HG03045 (cell line): Measurements from ENCODE around the gene AFF3.

Source experiments
- ATAC-seq: cut with Tn5 transposase; IDR thresholded peaks from one replicate; pipeline ENCODE4 v1.9.1; 2021; ENCODE audit warnings: mild to moderate bottlenecking, moderate library complexity; ENCODE audit not compliant: unreplicated experiment

The AFF3 gene

DNA sequence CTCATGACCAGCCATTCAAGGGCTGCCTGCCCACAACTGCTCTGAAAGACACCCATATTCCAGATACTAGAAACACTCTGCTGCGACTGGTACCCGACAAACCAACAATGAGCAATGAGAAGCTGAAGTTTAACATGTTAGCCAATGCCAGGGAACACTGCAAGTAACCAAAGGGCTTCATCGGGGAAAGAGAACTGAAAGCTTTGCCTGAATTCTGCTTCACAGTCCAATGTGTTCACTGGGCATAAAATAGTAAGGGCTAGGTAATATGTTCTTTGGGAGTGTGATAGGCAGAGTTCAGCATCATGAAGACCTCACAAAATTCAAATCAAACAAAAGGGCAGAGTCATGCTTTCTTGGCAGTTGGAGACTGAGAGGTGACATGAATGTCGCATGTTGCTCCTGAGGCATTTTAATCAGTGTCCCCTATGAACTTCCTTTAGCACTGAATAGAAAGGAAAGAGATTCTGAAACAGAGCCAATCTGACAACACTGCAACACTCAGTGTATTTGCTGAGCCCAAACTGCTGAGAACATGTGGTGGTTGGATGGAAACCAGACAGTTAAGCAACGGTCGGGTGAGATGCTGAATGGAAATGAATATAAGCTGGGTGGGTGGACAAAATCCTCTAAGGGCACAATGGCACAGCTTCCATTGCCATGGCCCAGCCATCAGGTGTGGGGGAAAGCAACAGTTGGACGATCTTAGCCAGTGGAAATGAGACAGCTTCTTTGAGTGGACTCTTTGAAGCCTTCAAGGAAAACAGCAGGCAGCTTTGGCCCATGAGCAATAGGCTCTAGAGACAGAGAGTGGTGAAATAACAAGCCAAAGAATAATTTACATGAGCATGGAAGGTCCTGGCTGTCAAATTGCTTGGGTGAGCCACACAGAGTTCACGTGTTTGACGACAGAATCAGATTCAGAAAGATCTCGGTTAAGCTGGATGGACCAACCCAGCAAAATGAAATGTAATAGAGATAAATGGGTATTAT is 277.5 kb downstream of the AFF3 start:
- no peak for ATAC-seq

DNA sequence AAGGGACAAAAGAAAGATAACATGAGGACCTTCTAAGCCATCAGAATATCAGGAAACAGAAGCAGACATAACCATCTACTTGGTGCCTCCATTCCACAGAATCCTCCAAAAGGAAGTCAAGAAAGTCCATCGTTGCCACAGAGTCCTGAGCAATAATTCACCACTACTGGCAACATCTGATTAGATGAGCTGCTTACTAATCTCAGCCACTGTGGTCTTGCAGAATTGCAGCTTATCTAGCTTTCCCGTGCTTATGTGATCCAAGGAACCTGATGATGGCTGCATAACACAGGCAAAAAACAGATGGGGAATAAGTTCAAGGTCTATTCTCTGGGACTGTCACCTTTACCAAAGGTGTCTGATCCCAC is 278.5 kb downstream of the AFF3 start:
- no peak for ATAC-seq

DNA sequence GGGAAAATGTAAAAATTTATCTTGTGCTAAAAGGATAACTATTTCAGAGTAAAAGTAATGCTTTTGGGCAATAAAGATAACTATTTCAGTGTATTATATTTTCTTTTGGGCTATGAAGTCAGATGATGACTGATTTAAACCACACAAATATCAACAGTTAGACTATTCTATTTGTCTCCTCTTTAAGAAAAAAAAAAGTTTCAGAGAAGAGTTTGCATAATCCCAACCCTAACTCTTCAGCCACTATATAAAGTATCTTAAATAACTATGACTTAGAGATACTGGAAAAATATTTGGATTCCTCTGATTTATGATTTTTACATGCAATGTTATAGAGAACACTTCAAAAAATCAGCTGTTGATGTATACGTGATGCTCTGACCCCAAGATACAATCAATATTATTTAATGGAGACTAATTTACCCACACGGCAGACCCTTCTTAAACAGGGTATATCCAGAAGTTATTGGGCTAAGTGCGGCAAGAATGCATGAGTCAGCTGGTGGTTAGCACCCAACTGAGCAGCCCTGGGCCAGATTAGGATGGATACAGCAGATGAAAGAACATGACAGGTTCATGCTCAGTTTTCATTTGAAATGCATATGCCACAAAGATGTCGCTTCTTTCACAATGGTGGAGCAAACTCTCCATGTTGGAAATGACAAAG is 279.0 kb downstream of the AFF3 start:
- ATAC-seq: no peak

DNA sequence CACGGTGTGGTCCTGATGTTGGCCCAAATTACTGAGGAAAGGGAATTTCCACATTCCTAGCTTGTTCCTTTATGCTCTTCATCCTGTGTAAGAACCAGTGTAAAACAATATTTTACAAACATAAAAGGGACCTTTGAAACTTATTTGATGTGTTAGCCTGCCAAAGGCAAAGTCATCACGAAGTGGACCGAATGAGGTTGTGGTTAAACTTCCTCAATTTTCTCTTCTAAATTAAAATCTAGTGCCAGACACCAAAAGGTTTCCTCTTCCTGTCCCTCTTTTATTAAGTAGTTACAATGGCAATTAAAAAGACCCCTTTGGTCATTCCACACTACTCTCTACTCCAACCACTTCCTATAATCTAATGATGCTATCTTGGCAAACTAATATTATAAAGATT is 279.8 kb downstream of the AFF3 start:
- no peak for ATAC-seq

DNA sequence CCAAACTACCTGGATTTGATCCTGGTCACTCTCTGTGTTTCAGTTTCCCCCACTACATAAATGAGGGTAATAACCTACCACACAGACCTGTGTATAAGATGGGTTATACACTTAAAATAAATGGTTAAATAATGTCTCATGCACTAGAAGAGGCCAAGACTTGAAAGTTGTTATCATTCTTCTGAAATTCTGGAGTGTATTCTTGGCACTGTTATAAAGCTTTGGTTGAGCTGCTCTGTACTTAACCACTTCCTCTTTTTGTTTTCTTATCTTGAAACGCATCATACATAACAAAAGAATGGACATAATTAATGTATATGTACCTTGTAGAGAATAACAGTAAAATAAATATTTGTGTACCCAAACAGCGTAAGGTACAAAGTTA is 281.0 kb downstream of the AFF3 start:
- ATAC-seq: no peak

DNA sequence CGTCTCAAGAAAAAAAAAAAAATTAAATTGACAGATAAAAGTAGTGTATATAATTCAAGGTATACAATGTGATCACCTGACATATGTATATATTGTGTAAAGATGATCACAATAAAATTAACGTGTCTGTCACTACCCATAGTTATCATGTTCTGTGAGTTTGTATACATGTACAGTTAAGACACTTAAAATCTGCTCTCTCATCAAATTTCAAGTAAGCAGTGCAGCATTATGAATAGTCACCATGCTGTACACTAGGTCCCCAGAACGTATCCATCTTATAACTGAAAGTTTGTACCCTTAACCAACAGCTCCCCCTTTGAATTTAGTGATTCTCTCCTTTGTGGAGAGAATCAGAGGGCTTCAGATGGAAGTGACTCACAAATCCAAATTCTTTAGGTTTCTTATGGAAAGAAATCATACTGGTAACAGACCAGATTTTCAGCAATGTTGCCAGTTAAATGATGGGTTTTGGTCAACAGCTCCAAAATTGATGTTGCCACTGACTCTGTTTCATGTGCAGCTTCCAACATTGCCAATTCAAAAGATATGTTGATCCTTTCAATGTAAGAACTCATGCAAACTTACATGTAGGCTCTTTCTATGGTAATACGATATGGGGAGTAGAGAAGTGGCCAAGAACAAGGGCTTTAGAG is 281.5 kb downstream of the AFF3 start:
- no peak for ATAC-seq

DNA sequence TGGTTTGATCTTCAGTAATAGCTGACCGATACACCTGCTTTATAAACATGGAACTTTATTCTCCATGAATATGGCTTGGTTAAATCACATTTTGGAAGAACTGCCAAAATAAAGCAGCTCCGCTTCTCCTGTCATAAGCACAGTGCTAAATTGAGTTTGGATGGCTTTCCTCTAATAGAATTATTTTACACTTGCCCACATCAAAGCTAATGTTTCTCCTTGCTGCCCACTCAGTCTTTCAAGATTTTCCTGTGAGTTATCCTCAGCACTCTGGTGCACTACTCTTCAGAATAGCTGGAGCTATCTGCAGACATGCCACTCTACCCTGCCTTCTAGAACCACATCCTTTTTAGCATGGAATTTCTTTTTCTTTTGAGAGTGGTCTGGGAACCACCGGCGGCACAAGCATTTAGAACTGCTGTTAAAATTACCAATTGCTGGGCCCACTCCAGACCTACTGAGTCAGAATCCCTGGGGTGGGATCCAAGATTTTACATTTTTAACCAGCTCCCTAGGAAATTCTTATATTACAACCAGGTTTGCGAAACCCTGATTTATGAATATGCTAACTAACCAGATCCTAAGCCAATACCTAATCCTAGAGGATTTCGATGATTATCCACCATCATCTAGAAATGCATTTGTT is 283.3 kb downstream of the AFF3 start:
- no peak for ATAC-seq

DNA sequence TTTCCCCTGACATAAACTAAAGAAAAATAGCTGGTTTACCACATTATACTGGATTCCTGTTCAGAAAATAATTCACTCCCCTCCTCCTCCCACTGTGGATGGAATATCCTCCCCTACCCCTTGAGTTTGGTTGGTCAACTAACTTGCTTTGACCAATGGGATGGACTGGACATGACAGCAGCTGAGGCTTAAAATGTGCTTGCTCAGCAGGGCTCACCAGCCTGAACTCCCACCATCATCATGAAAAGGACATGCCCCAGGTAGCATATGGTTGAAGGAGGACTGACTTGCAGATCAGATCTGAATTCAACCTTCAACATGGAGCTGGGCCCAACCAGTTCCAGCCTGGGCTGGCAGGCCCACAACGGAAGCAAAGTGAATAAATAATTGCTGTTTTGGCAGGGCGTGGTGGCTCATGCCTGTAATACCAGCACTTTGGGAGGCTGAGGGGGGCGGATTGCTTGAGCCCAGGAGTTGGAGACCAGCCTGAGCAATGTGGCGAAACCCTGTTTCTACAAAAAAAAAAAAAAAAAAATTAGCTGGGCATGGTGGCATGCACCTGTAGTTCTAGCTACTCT is 284.4 kb downstream of the AFF3 start:
- no peak for ATAC-seq

DNA sequence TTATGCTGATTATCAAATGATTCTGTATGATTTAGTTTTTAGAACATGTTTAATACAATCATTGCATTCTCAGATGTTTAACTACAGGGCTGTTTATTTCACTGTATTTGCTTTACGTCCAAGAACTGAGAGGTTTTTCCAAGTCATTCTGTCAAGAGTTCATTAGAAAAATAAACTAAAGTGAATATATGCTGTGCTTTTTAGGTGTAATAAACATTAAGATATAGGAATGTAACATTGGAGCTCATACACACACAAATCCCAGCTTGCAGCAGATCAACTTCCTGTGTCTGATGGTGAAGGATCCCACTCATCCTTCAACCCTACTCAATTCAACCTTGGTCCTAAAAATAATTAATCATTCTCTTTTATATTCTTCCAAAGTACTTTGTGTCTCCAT is 285.0 kb downstream of the AFF3 start:
- ATAC-seq: no peak

DNA sequence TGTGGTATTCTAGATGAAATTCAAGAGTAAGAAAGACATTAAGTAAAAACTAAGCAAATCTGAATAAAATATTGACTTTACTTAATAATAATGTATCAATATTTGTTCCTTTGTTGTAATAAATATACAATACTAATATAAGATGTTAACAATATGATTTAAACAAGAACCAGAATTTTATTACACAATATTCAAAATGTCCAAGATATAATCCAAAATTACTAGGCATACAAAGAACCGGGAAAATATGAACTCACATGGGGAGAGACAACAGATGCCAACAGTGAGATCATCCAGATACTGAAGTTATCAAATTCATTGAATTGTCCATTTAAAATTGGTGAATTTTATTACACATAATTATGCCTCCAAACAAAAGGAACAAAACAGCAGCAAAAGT is 286.3 kb downstream of the AFF3 start:
- no peak for ATAC-seq

DNA sequence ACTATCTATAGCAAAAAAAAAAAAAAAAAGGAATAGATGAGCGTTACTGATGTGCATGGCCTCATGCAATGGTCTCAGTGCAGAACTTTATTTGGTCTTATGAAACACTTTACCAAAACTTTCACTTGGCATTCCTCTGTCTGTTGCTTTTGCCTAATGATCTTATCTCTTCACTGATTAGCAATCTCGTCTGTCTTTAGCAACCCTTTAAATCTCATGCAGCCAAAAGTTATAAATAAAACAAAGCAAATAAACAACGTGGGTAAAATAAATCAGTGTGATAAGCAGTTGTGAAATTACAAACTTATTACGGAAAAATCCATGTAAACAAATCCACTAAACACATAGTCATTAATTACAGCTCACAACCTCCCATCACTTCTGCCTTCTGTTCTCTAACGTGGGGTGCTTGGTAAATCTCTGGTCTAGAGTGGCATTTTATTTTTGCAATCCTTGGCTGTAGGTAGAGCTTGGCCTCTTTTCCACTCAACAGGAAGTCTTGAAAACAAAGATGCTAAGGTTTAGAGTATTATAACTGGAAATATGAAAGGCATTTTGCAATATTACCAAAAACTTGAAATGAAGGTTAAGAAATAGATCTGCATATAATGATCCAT is 288.0 kb downstream of the AFF3 start:
- ATAC-seq: no peak

DNA sequence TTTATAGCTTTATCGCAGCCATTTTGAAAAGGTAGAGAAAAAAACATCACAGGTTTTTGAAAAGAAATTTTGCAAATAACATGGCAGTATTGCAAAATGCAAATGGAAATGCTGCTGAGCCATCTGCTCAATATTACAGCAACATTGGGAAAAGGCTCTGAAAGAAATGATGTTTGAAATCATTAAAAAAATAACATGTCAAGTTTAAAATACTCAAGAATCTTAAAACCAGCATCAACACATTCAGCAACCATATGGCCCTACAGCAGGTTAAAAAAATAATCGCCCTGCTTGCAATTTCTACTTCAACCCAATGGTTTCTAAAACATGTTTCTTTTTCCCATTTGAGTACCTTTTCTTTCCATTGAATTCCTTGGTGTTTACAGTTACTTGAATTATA is 289.4 kb downstream of the AFF3 start:
- ATAC-seq: no peak

DNA sequence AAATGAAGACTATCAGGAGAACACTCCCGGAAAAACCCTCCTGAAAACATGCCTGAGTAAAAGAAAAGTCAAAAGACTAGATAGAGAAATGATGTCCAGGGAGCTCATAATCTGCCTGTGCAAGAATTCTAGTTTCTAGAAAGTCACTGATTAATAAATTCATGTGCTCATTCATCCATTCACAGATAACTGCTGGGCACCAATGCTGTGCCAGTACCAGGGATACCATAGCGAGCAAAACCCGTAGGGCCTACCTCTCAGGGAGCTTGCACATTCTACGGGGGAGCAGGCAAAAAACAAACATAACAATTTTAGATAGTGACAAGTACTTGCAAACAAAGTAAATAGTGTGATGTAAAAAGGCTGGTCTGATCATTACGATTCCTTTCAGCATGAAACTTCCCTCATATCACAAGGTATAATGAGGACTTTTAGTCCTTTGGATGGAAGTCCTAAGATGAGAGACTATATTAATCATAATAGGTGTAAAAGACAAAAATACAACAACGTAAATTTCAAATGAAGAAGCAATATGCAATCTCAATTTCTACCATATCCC is 289.9 kb downstream of the AFF3 start:
- no peak for ATAC-seq

DNA sequence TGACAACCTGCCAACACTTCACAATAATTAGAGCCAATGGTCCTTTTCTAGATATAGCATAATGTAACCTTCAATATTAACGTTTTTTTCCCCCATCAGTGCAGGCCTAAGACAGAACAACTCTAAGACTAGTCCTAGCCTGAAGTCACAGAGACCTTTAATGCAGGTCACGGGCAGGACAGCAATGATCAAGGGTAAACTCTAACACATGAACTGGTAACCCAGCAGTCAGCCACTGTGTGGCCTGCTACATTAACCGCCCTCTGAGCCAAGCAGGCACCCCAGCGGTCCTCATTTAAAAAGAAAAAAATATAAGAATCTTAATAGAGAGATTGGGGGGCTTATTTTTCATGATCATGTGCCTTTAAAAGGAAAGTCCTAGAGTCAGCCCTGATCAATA is 290.6 kb downstream of the AFF3 start:
- no peak for ATAC-seq

DNA sequence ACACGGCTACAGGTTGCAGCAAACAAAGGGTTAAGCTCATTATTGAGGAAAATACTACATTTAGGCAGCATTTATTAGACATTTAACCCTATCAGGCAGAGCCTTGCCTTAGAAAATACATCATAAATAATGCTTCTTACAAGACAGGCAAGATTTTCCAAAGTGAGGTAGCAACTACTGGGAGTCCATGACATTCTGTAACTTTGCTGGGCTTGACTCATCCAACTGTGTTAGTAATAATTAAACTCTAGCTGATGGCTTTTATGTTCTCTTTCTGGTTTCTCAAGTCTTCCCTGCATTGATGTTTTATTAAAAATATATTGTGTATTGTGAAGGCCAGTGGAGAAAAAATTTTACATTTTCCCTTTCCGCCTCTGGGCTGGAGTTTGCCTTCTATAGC is 291.3 kb downstream of the AFF3 start:
- no peak for ATAC-seq

DNA sequence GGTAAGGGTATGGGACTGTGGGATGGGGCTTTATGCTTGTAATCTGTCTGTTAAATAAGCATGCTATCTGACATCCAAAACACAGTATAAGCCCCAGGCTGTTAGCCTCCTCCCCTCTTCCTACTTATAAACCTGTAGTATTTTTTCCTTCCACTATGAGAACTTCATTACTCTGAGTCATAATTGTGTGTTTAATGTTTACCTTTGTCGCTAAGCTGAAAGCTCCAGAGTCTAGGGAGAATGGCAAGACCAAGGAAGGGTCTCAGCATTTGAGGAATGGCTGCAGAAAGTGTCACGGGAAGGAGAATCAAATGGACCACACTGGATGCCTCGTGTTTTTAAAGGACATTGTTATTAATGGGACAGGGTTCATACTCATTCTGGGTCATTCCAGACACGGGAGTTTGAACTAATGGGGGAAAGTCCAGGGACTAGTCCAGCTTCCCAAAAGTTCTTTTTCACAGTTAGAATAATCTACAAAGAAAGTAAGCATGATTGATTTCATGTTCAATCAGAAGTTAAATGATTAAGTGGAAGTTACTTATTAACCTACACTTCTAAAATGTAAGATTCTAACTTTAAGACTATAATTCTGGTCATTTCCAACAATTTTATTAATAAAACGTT is 292.2 kb downstream of the AFF3 start:
- no peak for ATAC-seq

DNA sequence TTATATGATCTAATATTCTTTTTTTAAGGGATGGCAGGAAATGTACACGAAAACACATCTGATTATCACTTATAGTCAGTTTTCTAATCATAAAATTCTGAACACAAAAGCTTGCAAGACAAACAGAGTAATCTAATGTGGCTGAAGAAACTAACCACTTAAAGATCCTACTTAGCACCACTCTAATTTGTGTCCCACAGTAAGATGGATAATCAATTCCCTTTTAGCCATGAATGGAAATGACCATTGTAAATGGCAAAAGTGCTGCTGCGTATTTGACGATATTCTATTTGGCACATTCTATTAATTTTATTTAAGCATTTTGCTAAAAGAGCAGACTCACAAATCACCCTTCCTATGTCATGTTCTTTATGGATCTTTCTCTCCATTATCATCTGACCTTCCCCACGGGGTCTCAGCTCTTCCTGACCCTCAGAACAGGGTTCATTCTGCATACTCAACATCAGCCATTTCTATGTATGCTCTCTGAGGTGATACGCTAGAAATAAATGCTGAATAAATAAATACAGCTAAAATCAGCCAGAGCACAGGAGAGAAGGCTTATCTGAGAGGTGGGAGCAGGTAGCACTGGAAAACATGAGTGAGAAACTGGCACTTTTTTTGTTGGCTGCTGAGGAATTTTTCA is 295.8 kb downstream of the AFF3 start:
- ATAC-seq: no peak

DNA sequence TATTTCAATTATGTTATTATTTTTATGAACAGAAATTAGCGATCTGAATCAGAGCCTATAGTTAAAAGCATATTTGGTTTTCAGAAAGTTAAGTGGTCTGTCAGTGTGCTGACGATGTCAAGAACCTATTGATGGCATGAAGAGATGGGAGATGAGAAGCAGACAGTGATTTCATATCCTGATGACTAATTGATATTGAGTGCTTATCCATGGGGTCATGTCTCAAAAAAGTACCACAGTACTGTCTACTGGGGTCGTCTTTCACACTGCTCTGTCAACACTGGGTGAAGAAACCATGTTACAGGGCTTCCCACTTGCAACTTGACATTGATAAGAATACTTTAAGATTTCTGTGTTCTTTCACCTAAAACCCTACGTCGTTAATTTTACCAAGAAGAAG is 297.1 kb downstream of the AFF3 start:
- no peak for ATAC-seq

DNA sequence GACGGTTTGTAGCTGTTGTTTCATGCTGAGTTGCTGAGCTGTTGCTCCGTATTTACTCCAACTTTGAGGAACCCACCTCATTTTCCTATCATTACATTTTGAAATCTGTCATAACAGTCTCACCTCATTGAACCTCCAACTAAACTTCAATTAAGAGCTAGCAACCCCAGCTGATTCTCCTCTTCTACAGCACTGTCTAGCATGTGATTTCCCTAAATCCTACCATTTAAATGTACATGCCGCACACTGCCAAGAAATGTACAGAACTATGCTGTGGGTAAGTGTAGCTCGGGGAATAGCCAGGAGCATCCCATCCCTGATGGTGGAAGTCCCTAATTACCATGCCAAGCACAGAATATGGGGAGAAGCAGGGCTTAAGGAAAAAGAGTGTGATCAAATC is 299.9 kb downstream of the AFF3 start:
- no peak for ATAC-seq
